ENCODE data around the gene LNP1.
A peak's percentile ranks its signal among the peaks of the same experiment; 100 is the strongest.

The LNP1 gene

GRCh38 chr3:100403362-100404249, 2.3 kb downstream of the LNP1 start:
- H2AK5ac ChIP-seq (ENCODE audit: low read length), result peak overlapping the region; percentile 24
- no peak overlapping the region for H3K4me3 ChIP-seq (ENCODE audit: low read depth, low read length)
- H3K79me2 ChIP-seq (ENCODE audit: control insufficient read depth, insufficient read depth, low read length, poor library complexity), result peaks cover 14% of the 10 kb centered on the region
- H3K27me3 ChIP-seq (ENCODE audit: insufficient read depth, low read length), result no peaks in the 10 kb centered on the region
- peaks cover 4 to 5% of the 10 kb centered on the region in 2 experiments for H3K4me1 ChIP-seq (ENCODE audit: control insufficient read depth in 1 of 2, insufficient read depth in 2 of 2, low read length in 2 of 2)
- H3K79me1 ChIP-seq (ENCODE audit: low read length), result peaks cover 10% of the 10 kb centered on the region
- no peak overlapping the region for H2BK5ac ChIP-seq (ENCODE audit: low read depth, low read length, poor library complexity)
- H3K4ac ChIP-seq (ENCODE audit: low read depth, low read length), result no peak overlapping the region
- H3K36me3 ChIP-seq (ENCODE audit: control insufficient read depth in 1 of 2, insufficient read depth in 2 of 2, low read length in 2 of 2), result peaks cover 0 to 1% of the 10 kb centered on the region in 2 experiments
- no peak overlapping the region for H4K91ac ChIP-seq (ENCODE audit: low read depth, low read length)
- no peak overlapping the region for H2BK12ac ChIP-seq (ENCODE audit: low read length)
- H3K9me3 ChIP-seq (ENCODE audit: insufficient read depth, low read depth, low read length), result no peaks in the 10 kb centered on the region
- no peak overlapping the region for H2AFZ ChIP-seq (ENCODE audit: insufficient read depth, low read length, poor library complexity)
- no peak overlapping the region for H2BK120ac ChIP-seq (ENCODE audit: insufficient read depth, low read length, poor library complexity)
- no peak overlapping the region for H4K8ac ChIP-seq (ENCODE audit: low read depth, low read length)
- no peak overlapping the region for H3K9ac ChIP-seq (ENCODE audit: low read length)
- H4K12ac ChIP-seq (ENCODE audit: low read depth, low read length), result no peak overlapping the region
- H3K14ac ChIP-seq (ENCODE audit: low read length), result no peak overlapping the region
- H3K18ac ChIP-seq (ENCODE audit: low read length), result no peak overlapping the region
- no peak overlapping the region for H3K23ac ChIP-seq (ENCODE audit: low read length)
- no peak overlapping the region for H3K4me2 ChIP-seq (ENCODE audit: low read length)
- WGBS (ENCODE audit: extremely low coverage, insufficient coverage, insufficient read length), result no CpG with 5 or more reads among the region's 5 CpGs
- no peak overlapping the region for H3K27ac ChIP-seq (ENCODE audit: low read depth, low read length)
- DNase-seq, result no peak

DNA sequence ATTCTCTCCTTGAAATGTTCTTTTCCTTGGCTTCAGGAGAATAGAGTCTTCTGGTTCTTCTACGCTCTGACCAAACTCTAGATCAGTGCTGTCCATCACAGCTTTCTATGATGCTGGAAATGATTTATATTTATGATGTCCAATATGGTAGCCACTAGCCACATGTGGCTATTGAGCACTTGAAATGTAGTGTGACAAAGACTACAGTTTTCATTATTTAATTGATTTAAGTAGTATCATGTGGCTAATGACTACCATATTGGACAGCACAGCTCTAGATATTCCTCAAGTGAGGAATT, 2.9 kb downstream of the LNP1 start:
- no peak overlapping the region for H2BK12ac ChIP-seq (ENCODE audit: low read length)
- no peak overlapping the region for H3K4me3 ChIP-seq (ENCODE audit: low read depth, low read length)
- no CpG with 5 or more reads among the region's 1 CpG for WGBS (ENCODE audit: extremely low coverage, insufficient coverage, insufficient read length)
- no peak overlapping the region for H3K9ac ChIP-seq (ENCODE audit: low read length)
- peaks cover 4 to 5% of the 10 kb centered on the region in 2 experiments for H3K4me1 ChIP-seq (ENCODE audit: control insufficient read depth in 1 of 2, insufficient read depth in 2 of 2, low read length in 2 of 2)
- no peak for DNase-seq
- H2AFZ ChIP-seq (ENCODE audit: insufficient read depth, low read length, poor library complexity), result no peak overlapping the region
- H3K27ac ChIP-seq (ENCODE audit: low read depth, low read length), result no peak overlapping the region
- peaks cover 14% of the 10 kb centered on the region for H3K79me2 ChIP-seq (ENCODE audit: control insufficient read depth, insufficient read depth, low read length, poor library complexity)
- H3K18ac ChIP-seq (ENCODE audit: low read length), result no peak overlapping the region
- peaks cover 10% of the 10 kb centered on the region for H3K79me1 ChIP-seq (ENCODE audit: low read length)
- H3K4ac ChIP-seq (ENCODE audit: low read depth, low read length), result no peak overlapping the region
- no peaks in the 10 kb centered on the region for H3K9me3 ChIP-seq (ENCODE audit: insufficient read depth, low read depth, low read length)
- H4K91ac ChIP-seq (ENCODE audit: low read depth, low read length), result no peak overlapping the region
- H3K36me3 ChIP-seq (ENCODE audit: control insufficient read depth in 1 of 2, insufficient read depth in 2 of 2, low read length in 2 of 2), result peaks cover 0 to 1% of the 10 kb centered on the region in 2 experiments
- no peak overlapping the region for H4K12ac ChIP-seq (ENCODE audit: low read depth, low read length)
- H3K4me2 ChIP-seq (ENCODE audit: low read length), result no peak overlapping the region
- no peak overlapping the region for H3K14ac ChIP-seq (ENCODE audit: low read length)
- H2BK120ac ChIP-seq (ENCODE audit: insufficient read depth, low read length, poor library complexity), result no peak overlapping the region
- no peak overlapping the region for H3K23ac ChIP-seq (ENCODE audit: low read length)
- no peak overlapping the region for H2AK5ac ChIP-seq (ENCODE audit: low read length)
- no peak overlapping the region for H4K8ac ChIP-seq (ENCODE audit: low read depth, low read length)
- H2BK5ac ChIP-seq (ENCODE audit: low read depth, low read length, poor library complexity), result no peak overlapping the region
- H3K27me3 ChIP-seq (ENCODE audit: insufficient read depth, low read length), result no peaks in the 10 kb centered on the region

GRCh38 chr3:100407164-100407563, 5.8 kb downstream of the LNP1 start:
- Histone ChIP-seq H2BK12ac (ENCODE audit: low read length) (no peak overlapping the region), H3K4me3 (ENCODE audit: low read depth, low read length) (no peak overlapping the region), H2AFZ (ENCODE audit: insufficient read depth, low read length, poor library complexity) (no peak overlapping the region), H3K4me1 (ENCODE audit: control insufficient read depth in 1 of 2, insufficient read depth in 2 of 2, low read length in 2 of 2) (peaks cover 2% of the 10 kb centered on the region in 2 experiments), H4K8ac (ENCODE audit: low read depth, low read length) (no peak overlapping the region), H3K9me3 (ENCODE audit: insufficient read depth, low read depth, low read length) (no peaks in the 10 kb centered on the region), H4K91ac (ENCODE audit: low read depth, low read length) (no peak overlapping the region), H3K27ac (ENCODE audit: low read depth, low read length) (no peak overlapping the region), H3K36me3 (ENCODE audit: control insufficient read depth in 1 of 2, insufficient read depth in 2 of 2, low read length in 2 of 2) (peaks cover 0 to 1% of the 10 kb centered on the region in 2 experiments), H2AK5ac (ENCODE audit: low read length) (no peak overlapping the region), H3K14ac (ENCODE audit: low read length) (no peak overlapping the region), H3K79me1 (ENCODE audit: low read length) (no peaks in the 10 kb centered on the region), H3K79me2 (ENCODE audit: control insufficient read depth, insufficient read depth, low read length, poor library complexity) (no peaks in the 10 kb centered on the region), H3K4me2 (ENCODE audit: low read length) (no peak overlapping the region), H3K27me3 (ENCODE audit: insufficient read depth, low read length) (no peaks in the 10 kb centered on the region), H3K9ac (ENCODE audit: low read length) (no peak overlapping the region), H3K4ac (ENCODE audit: low read depth, low read length) (no peak overlapping the region), H2BK120ac (ENCODE audit: insufficient read depth, low read length, poor library complexity) (no peak overlapping the region), H4K12ac (ENCODE audit: low read depth, low read length) (no peak overlapping the region), H3K18ac (ENCODE audit: low read length) (no peak overlapping the region), H2BK5ac (ENCODE audit: low read depth, low read length, poor library complexity) (no peak overlapping the region), H3K23ac (ENCODE audit: low read length) (no peak overlapping the region)
- no peak for DNase-seq
- WGBS (ENCODE audit: extremely low coverage, insufficient coverage, insufficient read length), result no CpG with 5 or more reads among the region's 2 CpGs

DNA sequence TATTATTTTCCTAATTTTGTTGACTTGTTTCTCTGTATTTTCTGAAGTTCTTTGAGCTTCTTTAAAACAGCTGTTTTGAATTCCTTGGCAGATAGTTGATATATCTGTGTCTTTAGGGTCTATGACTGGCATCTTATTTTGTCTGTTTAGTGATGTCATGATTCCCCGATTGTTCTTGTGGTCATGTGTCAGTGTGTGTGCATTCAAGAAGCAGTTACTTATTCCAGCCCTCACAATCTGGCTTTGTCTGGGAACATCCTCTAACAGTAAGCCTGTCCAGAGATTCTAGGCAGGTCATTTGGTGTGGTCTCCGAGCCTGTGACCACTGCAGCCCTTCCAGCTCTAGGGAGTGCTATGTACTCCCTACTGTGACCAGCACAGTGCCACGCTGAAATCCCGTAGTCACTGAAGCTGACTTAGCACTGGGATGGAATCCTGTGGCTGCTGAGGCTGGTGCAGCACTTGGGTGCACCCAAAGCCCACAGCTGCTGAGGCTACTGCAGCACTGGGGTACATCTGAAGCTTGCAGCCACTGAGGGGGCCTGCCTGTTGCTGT, 6.7 kb downstream of the LNP1 start:
- peaks cover 0 to 1% of the 10 kb centered on the region in 2 experiments for H3K36me3 ChIP-seq (ENCODE audit: control insufficient read depth in 1 of 2, insufficient read depth in 2 of 2, low read length in 2 of 2)
- DNase-seq, result no peak
- no peak overlapping the region for H2AK5ac ChIP-seq (ENCODE audit: low read length)
- no peak overlapping the region for H3K9ac ChIP-seq (ENCODE audit: low read length)
- H3K4me2 ChIP-seq (ENCODE audit: low read length), result no peak overlapping the region
- H4K12ac ChIP-seq (ENCODE audit: low read depth, low read length), result no peak overlapping the region
- no CpG with 5 or more reads among the region's 4 CpGs for WGBS (ENCODE audit: extremely low coverage, insufficient coverage, insufficient read length)
- no peak overlapping the region for H2BK120ac ChIP-seq (ENCODE audit: insufficient read depth, low read length, poor library complexity)
- no peaks in the 10 kb centered on the region for H3K79me2 ChIP-seq (ENCODE audit: control insufficient read depth, insufficient read depth, low read length, poor library complexity)
- H3K27me3 ChIP-seq (ENCODE audit: insufficient read depth, low read length), result no peaks in the 10 kb centered on the region
- H3K23ac ChIP-seq (ENCODE audit: low read length), result no peak overlapping the region
- no peak overlapping the region for H4K91ac ChIP-seq (ENCODE audit: low read depth, low read length)
- H3K18ac ChIP-seq (ENCODE audit: low read length), result no peak overlapping the region
- H2BK12ac ChIP-seq (ENCODE audit: low read length), result no peak overlapping the region
- H3K4me1 ChIP-seq (ENCODE audit: control insufficient read depth in 1 of 2, insufficient read depth in 2 of 2, low read length in 2 of 2), result peaks cover 2% of the 10 kb centered on the region in 2 experiments
- no peak overlapping the region for H2BK5ac ChIP-seq (ENCODE audit: low read depth, low read length, poor library complexity)
- no peak overlapping the region for H3K4ac ChIP-seq (ENCODE audit: low read depth, low read length)
- H4K8ac ChIP-seq (ENCODE audit: low read depth, low read length), result no peak overlapping the region
- H3K4me3 ChIP-seq (ENCODE audit: low read depth, low read length), result no peak overlapping the region
- H2AFZ ChIP-seq (ENCODE audit: insufficient read depth, low read length, poor library complexity), result no peak overlapping the region
- no peaks in the 10 kb centered on the region for H3K79me1 ChIP-seq (ENCODE audit: low read length)
- H3K9me3 ChIP-seq (ENCODE audit: insufficient read depth, low read depth, low read length), result no peaks in the 10 kb centered on the region
- no peak overlapping the region for H3K27ac ChIP-seq (ENCODE audit: low read depth, low read length)
- no peak overlapping the region for H3K14ac ChIP-seq (ENCODE audit: low read length)
